Measurements from ENCODE around the gene TRIP13.

- TF ChIP-seq CTCF (IDR thresholded peaks at IDR 0.05) = no peak
- no peak for TF ChIP-seq POLR2A (IDR thresholded peaks at IDR 0.05)
Measured at GRCh38 chr5:946720-947625, 54.3 kb downstream of the TRIP13 start.

Measured in right lobe of liver (tissue), 4 donors.